ENCODE data around the gene MYH4. TPM values are rescaled to one million over a fixed set of nuclear protein-coding genes. Genes with fewer than 3 reads are reported as not detected.

The MYH4 gene
- total RNA-seq, result not detected in 2 replicates

DNA sequence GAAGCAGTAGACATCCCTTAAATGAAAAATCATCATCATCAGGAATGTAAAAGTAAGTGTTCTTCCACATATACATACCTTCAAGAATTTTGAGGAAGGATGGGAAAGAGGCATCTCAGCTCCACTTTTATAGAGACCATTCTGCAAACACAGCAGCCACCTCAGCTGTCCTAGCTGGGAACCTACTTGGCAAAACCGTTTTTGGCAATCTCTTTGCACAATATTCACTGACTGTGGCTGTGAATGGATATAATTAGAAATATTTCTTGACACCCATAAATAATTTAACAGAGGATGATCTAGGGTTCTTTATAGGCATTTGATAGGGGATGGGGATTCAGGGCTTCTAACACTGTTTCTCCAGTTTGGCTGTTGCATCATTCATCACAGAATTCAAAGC, at the start of gene MYH4:
TSS of gene MYH4 (minus strand) at position 101 of the 400 bp plus-strand sequence. CDS start 2,814 bp downstream, outside the sequence.

GRCh38 chr17:10518271-10519037, 49.1 kb upstream of the MYH4 start, which contains the start of gene MYH1:
Gene MYH1, minus strand, starts transcription at chr17:10518542. Its CDS starts 1,900 bp downstream, at chr17:10516642.

GRCh38 chr17:10421900-10422542, 47.3 kb downstream of the MYH4 start, which contains the start of gene MYH8:
Gene MYH8, minus strand, starts transcription at chr17:10421950. Its CDS starts 1,723 bp downstream, at chr17:10420227.

Other genes starting within 250 kb of the MYH4 start
- not detected in 2 replicates for gene MYH13, start 96.6 kb downstream of the MYH4 start, total RNA-seq
- not detected in 2 replicates for gene MYH8, start 47.6 kb downstream of the MYH4 start, total RNA-seq
- not detected in 2 replicates for gene MYH1, start 49.0 kb upstream of the MYH4 start, total RNA-seq
- not detected in 2 replicates for gene MYH2, start 80.1 kb upstream of the MYH4 start, total RNA-seq
- 0.38 and 0.85 TPM in 2 replicates for gene MYH3, start 187.8 kb upstream of the MYH4 start, total RNA-seq
- gene SCO1, start 228.0 kb upstream of the MYH4 start, total RNA-seq, result 19.4 and 23.6 TPM in 2 replicates
- 9.8 and 18.9 TPM in 2 replicates for gene ADPRM, start 228.0 kb upstream of the MYH4 start, total RNA-seq